Effector CD4-positive, alpha-beta T cell (primary cell): ENCODE measurements around the gene TIMP4.

ENCODE experiments used
- DNase-seq: peaks from one replicate; pipeline ENCODE4 v3.0.0-alpha.2; 2020

The TIMP4 gene

DNA sequence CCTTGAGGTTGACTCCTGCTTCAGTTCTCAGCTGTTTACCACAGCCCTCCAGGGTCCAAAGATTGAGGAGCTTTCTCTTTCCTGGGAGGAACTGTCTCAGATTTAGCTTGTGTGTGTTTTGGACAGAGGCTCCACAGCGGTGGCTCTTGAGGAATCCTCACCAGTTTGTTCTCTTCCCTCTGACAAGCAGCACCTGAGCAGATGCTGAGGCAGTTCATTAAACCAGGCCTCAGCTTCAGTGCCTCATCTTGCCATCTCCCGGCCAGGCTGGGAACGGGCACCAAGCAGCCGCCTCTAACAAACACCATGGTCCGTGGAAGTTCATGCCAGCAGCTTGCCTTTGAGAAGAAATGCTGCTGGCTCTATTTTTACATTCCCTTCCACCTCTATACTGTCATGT lies 25.8 kb upstream of the TIMP4 start:
- no peak for DNase-seq

DNA sequence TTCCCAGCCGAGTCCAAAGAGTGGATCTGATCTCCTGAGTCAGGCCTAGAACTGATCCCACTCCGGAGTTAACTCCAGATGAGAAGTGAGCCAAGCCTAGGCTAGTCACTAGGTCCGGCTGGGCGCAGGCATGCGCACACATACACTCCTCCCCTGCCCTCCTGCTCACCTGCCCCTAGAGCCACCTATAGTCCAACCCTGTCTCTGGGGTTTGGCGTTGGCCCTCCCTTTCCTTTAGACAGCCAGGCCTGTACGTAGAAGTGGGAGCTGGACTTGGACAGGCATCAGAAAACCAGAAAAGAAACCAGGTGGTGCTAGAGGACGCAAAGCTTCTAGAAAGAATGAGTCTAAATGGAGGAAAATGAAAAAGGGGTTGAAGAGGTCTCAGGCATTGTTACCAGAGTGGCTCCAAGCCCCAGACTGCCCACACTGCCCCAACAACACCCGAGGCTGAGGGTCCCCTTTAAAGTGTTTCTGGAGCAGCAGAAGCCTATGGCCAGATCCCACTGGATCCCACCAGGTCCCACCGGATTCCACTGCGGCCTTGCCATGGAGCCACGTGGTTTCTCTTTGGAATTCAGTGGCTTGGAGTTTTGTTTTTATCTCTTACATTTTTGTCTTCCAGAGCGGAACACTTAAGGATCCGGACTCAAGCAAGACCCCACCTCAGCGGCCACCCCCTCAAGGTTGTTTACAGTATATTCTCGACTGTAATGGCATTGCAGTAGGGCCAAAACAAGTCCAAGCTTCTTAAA lies 24.2 kb upstream of the TIMP4 start:
- DNase-seq = no peak

DNA sequence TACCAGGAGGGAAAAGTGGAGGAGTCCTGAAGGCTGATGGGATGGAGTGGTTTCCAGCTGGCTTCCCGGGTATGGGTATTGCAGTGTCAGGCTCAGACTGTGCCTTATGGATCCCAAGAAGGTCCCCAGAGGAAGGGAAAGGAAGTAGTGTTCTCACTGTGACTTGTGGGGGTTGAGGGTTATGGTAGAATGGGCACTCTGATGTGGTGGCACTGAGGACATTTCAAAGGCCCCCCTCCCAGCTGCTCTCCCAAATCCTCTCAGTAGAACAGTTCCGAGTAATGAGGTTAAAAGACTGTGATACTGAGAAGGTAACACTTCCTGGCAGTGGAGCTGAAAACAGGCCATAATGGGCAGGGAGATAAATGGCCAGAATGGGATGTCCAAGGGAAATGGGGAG lies 23.1 kb upstream of the TIMP4 start:
- DNase-seq = no peak

DNA sequence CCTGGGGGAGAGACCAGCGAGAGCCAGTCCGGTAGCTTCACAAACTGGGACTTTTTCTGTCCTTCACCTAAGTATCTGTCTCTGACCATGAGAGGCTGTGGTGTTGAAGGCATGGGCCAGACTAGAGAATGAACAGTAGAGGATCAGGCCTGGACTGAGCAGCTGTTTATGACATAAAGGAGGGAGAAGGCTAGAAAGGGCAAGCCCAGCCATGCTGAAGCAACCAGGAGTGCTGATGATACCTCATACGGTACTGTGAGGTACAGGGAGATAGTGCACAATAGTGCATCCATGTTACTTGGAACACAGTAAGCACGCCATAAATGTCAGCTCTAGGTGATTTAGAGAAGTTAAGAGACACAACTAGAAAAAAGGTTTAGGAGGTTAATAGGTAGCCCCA lies 22.6 kb upstream of the TIMP4 start:
- DNase-seq = no peak

DNA sequence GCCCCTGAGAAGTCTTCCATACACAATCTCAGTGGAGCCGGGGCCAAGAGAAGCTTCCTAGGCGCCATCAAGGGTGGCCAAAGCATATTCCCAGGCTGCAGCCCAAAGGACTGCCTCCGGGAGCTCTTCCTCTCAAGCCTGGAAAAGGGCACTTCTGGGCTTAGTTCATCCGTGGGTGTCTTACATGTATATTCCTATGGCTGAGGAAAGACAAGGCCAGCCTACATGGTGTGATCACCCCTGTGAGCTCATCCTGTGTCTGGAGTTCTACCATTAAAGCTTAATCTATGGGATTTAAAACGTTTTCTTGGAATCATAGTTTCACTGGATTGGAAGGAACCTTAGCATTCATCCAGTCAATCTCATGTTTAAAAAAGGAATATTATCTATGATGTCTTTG lies 21.9 kb upstream of the TIMP4 start:
- DNase-seq = no peak

DNA sequence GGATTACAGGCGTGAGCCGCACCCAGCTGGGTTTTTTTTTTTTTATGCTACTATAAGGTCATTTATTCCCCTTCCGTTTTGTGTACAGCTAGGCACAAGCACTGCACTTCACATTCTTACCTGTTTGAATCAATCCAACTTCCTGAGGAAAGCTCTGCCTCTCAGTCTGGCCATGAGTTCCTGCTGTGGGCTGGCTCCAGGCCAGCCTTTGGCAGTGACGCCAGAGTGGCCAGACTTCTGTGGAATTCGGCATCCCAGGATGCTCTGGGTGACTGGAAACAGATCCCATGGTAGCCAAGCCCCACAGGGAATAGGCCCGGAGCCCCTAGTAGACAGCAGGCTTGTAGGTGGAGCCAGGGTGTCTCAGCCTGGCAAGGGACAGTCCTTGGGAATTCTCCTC lies 21.5 kb upstream of the TIMP4 start:
- no peak for DNase-seq

DNA sequence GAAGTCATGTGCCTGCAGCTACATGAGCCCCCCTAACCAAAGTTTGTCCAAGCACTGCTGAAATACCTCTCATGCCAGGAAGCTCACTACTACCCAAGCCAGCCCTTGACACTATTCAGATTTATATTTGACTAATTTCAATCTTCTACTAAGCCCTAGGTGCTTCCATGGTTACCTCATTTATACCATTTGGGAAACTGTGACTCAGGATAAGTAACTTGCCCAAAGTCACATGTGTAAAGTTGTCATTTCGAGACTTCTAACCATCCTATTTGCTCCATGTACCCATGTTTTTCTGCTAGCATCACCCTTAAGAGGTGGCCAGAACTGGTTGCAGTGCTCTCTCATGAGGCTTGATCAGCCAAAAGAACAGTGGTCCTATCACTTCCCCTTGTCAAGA lies 20.7 kb upstream of the TIMP4 start:
- no peak for DNase-seq

DNA sequence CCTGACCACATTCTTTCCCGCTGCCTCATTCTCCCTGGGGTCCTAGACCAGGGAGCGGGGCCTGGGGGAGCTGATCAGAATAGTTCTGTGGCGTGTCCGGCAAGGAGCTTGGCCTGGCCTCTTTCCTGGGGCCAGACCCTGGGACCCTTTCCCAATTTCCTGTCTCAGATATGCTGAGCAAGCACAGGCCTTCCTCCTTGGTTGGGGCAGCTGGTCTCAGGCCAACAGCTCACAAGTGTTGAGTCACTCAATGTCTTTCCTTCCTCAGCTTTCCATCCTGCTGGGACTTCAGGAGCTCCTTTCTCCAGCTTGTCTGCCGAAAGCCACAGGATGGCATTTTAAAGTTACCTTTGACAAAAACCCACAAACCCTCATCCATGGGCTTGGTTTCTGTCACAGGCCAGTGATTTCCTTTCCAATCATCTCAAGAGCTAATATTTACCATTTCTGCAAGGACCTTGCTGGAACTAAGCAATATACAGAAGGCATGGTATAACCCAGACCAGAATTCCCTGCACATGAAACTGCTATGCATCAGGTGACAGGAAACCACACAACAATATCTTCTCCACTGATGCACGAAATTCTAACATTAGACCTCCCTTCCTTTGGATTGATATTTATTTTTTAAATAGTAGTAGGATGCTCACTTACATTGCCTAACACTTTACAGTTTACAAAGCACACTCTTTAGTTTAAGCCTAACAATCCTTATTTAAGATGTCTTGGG lies 19.5 kb upstream of the TIMP4 start:
- DNase-seq = no peak

DNA sequence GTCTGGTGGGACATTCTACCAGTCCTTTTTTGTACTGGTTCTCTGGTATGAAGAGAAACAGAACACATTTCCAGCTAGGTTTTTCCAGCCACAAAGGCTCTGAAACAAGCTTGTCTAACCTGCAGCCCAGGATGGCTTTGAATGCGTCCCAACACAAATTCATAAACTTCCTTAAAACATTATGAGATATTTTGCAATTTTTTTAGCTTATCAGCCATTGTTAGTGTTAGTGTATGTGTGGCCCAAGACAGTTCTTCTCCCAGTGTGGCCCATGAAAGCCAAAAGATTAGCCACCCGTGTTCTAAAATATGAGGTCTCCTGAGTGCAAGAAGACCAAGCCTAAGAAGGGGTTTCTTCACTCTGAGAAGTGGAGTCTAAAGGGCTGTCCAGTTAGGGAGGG lies 18.4 kb upstream of the TIMP4 start:
- no peak for DNase-seq

DNA sequence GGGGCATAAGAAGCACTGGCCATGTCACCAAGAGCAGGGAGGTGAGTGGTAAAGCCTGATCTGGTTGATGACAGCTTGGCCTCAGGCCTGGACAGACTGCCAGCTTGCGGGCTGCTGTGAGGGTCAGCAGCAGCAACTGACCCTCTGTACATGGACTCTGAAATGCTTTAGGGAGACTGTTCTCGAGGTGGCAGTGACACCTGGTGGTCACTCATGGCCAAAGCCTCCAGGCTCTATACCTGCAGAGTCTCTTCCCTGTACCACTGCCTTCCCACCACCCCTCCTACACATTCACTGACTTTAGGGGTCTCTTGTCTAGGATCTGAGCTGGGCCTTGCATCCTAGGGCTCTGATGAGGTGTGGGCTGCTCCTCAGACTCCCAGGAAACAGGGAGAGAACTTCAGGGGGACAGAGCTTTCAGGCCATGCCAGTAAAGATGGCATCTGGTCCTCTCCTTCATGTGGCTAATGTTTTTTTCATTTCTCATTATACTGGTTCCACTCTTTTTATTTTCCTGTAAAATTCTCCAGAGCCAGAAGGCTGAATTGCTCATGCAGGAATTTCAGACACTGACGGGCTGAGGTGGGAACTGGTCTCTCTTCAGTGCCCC lies 17.2 kb upstream of the TIMP4 start:
- no peak for DNase-seq

DNA sequence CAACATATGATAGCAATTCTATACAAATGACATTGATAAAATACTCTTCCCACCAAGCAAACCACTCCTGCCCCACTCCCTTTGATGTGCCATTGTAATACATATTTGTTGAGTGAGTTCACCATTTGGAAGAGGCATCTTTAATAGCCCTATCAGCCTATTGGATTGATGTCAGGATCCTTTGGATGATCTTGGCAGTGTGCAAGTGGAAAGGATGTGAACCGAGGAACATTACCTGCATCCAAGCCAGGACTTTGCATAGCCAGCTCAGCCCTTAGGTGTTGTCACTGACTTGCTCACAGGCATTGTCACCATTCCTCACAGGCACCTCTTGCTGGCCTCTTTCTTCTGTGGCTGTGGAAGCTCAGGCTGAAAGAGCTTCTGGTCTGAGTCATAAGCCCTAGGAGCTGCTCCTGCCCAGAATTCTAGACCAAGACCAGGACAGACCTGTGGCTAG lies 16.5 kb upstream of the TIMP4 start:
- no peak for DNase-seq

DNA sequence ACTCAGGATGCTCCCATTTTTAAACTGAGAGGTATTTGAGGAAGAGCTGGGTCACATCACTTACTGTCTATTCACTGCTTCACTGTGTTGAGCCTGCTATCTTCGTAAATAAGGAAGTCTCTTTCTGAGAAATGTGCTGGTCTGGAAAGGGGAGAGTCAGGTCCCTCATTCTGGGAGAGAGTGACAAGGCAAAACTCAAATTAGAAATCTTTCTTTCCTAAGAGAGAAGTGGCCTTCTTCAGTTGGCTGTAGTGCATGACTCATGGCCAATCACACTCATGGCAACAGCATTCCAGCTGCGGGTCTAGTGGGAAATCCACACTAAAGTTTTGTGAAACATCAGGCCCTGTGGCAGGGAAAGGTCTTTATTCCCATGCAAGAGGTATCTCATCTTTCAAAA lies 11.5 kb upstream of the TIMP4 start:
- DNase-seq = no peak

DNA sequence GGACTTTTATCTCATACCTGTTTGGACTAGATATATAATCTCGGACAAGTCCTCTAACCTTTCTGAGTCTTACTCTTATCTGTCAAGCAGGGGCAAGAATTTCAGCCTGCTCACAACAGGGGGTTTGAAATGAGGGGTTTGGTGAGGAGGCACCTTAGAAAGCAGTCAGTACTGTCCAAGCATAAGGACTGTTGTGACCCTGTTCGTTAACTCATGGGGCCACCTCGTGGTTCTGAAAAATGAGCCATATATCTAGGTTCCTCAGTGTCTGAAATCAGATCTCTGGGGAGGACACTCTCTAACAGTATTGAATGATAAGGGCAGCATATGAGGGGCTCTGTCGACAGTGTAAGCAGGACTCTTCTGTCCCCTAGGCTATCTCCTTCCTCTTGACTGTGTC lies 7.2 kb upstream of the TIMP4 start:
- DNase-seq = no peak

DNA sequence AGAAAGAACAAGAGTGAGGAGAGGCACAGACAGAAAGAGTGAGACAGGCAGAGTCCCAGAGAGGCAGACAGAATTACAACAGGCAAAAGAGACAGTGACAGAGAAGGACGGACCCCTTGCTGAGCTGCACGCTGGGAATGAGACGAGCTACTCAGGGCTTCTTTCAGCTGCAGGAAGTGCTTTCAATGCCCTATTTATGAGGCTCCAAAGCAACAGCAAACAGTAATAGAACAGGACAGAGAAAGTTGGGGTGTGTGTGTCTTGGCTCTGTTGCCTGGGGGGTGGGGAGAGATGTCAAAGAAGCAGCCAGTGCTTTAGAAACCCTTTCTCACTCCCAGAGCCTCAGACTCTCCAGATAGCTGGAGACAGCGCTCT lies 502 bp upstream of the TIMP4 start:
- no peak for DNase-seq

DNA sequence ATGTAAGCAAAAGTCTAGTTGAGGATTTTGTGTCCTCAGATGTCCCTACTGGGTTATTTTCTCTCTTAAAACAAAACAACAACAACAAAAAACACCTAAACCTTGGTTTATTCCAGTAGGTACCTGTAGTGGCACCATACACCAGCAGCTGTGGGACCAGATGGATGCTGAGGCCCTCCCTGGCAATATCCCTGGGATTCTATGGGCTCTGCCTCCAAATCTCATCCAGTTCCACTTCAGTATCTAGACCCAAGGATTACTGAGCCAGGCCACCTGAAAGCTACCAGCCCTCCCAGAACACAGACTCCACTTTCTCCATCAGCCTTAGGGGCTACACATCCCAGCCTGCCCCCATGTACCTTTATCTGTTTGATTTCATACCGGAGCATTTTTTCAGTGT lies 1.7 kb downstream of the TIMP4 start:
- no peak for DNase-seq

DNA sequence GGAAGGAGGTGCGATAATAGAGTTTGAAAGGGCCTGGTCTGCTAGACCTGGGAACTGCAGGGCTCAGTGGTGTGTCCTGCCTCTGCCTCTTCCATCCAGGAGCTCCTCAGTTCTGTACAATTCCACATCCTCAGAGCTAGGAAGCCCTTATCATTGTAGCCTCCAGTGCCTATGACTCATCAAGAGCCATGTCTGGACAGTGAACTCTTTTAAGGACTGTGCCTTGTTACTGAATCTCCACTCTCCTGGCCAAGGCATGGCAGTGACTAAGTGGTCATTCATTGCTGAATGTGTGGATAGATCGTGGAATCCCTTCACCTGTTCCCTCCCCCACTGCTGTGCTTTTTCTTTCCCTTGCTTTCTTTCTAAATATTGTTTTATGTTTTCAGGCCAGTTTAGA lies 2.9 kb downstream of the TIMP4 start:
- DNase-seq = no peak

DNA sequence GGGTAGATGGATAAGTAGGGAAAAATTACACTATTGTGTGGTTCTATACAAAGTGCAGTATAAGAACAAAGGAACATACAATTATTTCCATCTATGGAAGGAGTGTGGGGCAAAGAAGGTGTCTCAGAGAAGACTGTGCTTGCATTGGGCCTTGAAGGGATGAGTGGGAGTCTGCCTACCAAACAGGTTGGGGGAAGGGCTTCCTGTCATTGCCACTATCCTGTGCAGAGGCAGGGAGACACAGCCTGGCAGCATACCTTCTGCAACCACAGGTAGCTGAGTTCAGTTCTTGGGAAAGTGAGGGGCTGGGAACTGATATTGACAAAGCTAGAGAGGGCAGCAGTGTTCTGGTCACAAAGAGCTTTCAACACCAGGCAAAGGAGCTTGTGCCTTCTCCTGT lies 3.4 kb downstream of the TIMP4 start:
- no peak for DNase-seq

DNA sequence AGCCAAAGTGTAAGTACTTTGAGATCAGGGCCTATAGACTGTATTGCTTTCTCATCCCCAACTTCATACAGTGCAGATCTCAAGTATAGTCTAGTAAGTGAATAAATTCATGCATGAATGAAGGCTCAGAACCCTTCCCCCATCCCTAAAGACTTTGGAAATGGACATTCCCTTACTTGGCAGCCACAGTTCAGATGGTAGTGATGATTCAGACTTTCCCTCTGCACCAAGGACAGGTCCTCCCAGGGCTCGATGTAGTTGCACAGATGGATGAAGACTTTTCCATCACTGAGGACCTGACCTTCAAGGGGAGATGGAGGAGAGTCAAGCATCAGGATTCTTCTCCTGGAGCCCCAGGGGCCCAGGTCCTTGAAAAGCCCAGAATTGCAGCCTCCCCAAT lies 4.6 kb downstream of the TIMP4 start:
- DNase-seq = no peak

DNA sequence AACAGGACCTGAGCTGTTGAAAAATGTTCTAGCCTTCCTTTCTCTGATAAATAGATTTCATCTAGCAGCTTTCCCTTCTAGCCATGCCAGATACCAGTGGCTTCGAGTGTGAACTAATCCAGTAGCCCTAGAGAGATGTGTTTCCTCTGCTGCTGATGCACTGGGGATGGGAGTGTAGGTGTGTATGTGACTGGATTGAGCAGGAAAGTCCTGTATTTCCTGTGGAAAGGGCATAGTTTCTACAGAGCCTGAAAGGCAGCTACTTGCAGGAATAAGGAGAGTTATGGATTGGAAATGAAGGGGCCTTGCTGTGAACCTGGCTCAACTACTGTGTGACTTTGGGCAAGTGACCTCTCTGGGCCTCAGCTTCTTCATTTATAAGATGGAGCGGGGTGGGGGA lies 8.6 kb downstream of the TIMP4 start:
- DNase-seq = no peak

DNA sequence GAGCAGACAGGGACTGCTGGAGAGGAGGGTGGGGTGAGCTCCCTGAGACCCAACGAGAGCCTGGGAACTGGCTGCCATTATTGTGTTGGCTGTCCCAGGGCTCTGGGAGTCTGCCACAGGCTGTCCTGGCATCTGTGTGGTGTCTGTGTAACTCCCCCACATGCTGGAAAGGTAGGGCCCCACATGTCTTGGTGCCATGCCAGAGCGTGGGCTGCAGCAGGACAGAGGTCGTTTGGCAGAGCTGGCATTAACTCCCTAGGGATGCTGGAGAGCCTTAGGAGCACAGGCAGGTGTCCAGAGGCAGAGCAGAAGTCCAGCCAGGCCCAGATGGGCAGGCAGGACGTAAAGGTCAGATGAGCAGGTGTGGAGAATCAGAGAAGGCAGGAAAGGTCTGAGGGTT lies 9.7 kb downstream of the TIMP4 start:
- DNase-seq = no peak

DNA sequence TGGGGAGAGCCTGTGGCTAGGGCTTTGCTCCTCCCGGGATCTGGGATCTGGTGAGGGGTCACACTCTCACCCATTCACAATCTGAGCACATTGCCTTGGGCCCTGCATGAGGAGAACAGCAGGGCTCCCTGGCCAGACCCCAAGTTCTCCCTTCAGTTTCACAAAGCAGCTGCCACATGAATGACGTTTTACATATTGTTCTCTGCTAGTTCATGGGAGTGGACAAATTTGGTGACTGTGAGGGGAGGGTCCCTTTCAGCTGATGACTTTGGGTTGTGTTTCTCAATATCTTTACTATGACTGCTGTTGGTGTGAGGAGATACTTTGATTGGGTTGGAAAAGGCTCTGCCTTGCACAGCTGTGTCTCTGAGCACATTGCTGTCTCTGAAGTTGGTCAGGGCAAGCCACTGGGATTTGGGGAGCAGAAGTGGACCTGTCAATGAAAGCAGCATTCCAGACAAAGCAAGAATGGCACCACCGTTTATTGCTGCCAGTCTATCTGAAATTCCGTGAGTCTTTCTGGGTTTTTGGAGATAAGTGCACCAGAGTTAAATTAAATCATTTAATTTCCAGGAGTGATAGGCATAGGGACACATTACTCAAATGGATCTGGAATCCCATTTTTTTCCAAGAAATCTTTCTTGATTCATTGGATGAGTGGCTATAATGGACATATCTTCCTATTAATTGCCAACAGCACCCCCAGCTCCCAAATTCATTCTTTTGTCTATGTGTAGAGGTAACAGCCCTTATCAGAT lies 10.3 kb downstream of the TIMP4 start:
- no peak for DNase-seq

DNA sequence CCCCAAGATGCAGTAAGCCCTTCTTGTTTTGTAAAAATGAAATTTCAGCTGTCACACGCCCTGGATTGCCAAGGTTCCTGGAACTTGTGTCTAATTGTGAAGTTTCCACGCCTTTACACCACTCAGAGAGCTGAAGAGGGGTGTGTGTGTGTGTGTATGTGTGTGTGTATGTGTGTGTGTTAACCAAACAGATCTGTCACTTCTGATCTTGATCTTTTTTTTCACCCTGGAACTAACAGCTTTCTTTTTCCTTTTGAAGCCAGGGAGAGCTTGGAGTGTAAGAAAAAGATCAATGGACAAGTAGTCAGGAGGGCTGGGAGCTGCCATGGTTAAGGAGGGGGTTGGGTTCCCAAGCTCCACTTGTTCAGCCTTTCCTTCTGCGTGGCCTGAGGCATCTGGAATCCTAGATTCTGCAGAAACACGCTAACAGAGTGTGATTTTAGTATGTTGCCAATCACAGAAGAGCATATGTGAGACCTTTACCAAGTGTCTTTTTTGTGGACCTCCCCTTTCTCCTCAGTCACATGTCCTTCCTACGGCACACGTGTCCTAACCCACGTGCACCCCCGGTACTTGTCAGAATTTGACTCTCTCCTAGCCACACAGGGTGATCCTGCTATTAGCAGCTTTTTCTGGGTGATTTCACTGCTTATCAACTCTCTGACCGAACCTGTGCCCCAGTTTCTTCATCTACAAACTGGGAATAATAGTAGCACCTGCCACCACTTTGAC lies 11.5 kb downstream of the TIMP4 start:
- no peak for DNase-seq

DNA sequence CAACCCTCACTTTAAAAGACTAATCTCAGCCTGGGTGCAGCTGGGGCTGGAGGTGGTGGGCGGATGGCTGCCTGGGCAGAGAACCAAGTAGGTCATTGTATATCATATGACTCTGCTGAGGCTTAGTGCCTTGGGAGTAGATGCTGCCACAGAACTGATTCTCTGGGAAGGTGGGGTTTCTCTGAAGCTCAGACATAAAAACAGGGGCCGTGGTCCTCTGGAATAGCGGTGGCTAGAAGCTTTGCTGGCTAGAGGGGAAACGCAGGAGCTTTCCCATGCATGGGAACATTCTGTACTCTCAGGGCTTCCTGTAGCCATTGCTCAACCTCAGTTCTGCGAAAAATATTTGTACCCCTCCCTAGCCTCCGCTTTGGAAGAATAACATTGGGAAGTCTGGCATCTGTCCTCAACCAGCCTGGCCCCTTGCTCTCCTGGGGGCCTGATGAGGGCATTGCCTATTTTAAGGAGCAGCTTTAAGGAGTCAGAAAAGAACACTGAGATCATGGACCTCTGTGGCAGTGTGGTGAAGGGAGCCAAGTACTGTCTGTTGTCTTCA lies 14.7 kb downstream of the TIMP4 start:
- no peak for DNase-seq
